ENCODE measurements around the gene ATG14.

DNA sequence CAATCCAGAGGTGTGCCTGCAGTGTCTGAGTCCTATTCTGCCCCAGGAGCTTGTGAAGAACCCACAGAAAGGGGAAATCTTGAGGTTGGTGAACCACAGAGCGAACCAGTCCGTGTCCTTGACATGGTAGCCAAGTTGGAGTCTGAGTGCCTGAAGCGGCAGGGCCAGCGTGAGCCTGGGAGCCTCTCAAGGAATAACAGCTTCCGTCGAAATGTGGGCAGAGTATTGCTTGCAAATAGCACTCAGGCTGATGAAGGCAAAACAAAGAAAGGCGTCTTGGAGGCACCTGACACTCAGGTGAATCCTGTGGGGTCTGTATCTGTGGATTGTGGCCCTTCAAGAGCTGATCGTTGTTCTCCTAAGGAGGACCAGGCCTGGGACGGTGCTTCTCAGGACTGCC lies 60.5 kb downstream of the ATG14 start:
- no peak for TF ChIP-seq CTCF (IDR thresholded peaks at IDR 0.05)
- TF ChIP-seq POLR2A (IDR thresholded peaks at IDR 0.05), result no peak
